ENCODE data around the gene SMYD3.

GRCh38 chr1:245983294-245983967 lies 523.6 kb downstream of the SMYD3 start:
- TF ChIP-seq CTCF (IDR thresholded peaks at IDR 0.05; ENCODE audit: extremely low read depth in 1 of 2, insufficient read depth in 1 of 2, low read depth in 1 of 2, low read length in 2 of 2) (no peak), EZH2 (IDR thresholded peaks at IDR 0.05; ENCODE audit: borderline replicate concordance, low read depth, low read length, severe bottlenecking) (no peak), POLR2A (IDR thresholded peaks at IDR 0.05; ENCODE audit: low read depth, low read length) (no peak)
